NB4 (cell line): ENCODE results near the gene KDM5B.

Experiments
- DNase-seq: peaks from one replicate; pipeline ENCODE4 v3.0.0; 2010; ENCODE audit warnings: low read depth
- H3K4me3 ChIP-seq: one replicate; pipeline ENCODE4 v1.5.1; 2011; ENCODE audit warnings: mild to moderate bottlenecking, low read depth, low read length, moderate library complexity
- CTCF ChIP-seq: IDR thresholded peaks from one replicate; pipeline ENCODE4 v1.5.1; 2012; ENCODE audit warnings: low read depth, low read length
- MAX ChIP-seq: IDR thresholded peaks from 2 replicates; pipeline ENCODE4 v1.6.1; 2011; ENCODE audit warnings: low read depth, low read length
- MYC ChIP-seq: IDR thresholded peaks from 2 replicates; pipeline ENCODE4 v1.6.1; 2011; ENCODE audit warnings: low read depth, low read length
- POLR2A ChIP-seq: IDR thresholded peaks from 2 replicates; pipeline ENCODE4 v1.6.1; 2011; ENCODE audit warnings: mild to moderate bottlenecking; ENCODE audit not compliant: insufficient read length; ENCODE audit errors: extremely low read depth

The KDM5B gene

GRCh38 chr1:202704601-202705000, 103.6 kb downstream of the KDM5B start:
- DNase-seq = no peak
- no peak overlapping the region for H3K4me3 ChIP-seq
- TF ChIP-seq POLR2A (no peak), CTCF (no peak), MAX (no peak), MYC (no peak)

GRCh38 chr1:202703191-202703590, 105.0 kb downstream of the KDM5B start:
- no peak for DNase-seq
- TF ChIP-seq POLR2A (no peak), MAX (no peak), CTCF (no peak), MYC (no peak)
- no peak overlapping the region for H3K4me3 ChIP-seq

- no peak for DNase-seq
- TF ChIP-seq CTCF (no peak), MYC (no peak), POLR2A (no peak), MAX (no peak)
- no peak overlapping the region for H3K4me3 ChIP-seq
Measured at GRCh38 chr1:202702088-202702487, 106.1 kb downstream of the KDM5B start.

- peak; percentile 26 for DNase-seq
- no peak overlapping the region for H3K4me3 ChIP-seq
- TF ChIP-seq CTCF (no peak), MAX (no peak), POLR2A (no peak), MYC (no peak)
Measured at GRCh38 chr1:202701200-202701599, 107.0 kb downstream of the KDM5B start.

- no peak for DNase-seq
- TF ChIP-seq MAX = no peak
- TF ChIP-seq MYC = no peak
- TF ChIP-seq CTCF = no peak
- no peak for TF ChIP-seq POLR2A
- no peak overlapping the region for H3K4me3 ChIP-seq
Measured at GRCh38 chr1:202700061-202700460, 108.2 kb downstream of the KDM5B start.

GRCh38 chr1:202698276-202698675, 109.9 kb downstream of the KDM5B start:
- TF ChIP-seq POLR2A (no peak), CTCF (no peak), MYC (no peak), MAX (no peak)
- DNase-seq = peak; percentile 85
- no peak overlapping the region for H3K4me3 ChIP-seq
